HepG2 (cell line): Measurements from ENCODE around the gene CDH23. TPM values are rescaled to one million over a fixed set of nuclear protein-coding genes. Genes with fewer than 3 reads are reported as not detected.

Experiments
- ARID3A ChIP-seq: IDR thresholded peaks from 2 replicates; pipeline ENCODE4 v1.6.1; 2012; ENCODE audit warnings: low read depth, low read length, improper control_type of control experiment
- CCDC6 ChIP-seq: sonication (generic); formaldehyde crosslinking; IDR thresholded peaks from 2 replicates; pipeline ENCODE4 v1.8.1; 2022; ENCODE audit warnings: mild to moderate bottlenecking, missing genetic modification reagents, moderate library complexity
- EHMT2 ChIP-seq: fragments of 200-600 bp; sonication (generic); IDR thresholded peaks from 2 replicates; pipeline ENCODE4 v1.7.0; 2017; ENCODE audit warnings: antibody characterized with exemption, low read depth, low read length, borderline replicate concordance
- GFI1 ChIP-seq: sonication (generic); formaldehyde crosslinking; IDR thresholded peaks from 2 replicates; pipeline ENCODE4 v1.5.0; 2020; ENCODE audit warnings: missing genetic modification reagents, mild to moderate bottlenecking, borderline replicate concordance
- HMGXB3 ChIP-seq: sonication (generic); formaldehyde crosslinking; IDR thresholded peaks from 2 replicates; pipeline ENCODE4 v1.4.0; 2020; ENCODE audit warnings: missing genetic modification reagents, borderline replicate concordance
- HMGXB4 ChIP-seq, 2 experiments: sonication (generic) in 1 of 2; formaldehyde crosslinking in 1 of 2; IDR thresholded peaks; 2 replicates each; pipeline versions ENCODE4 v1.4.0 to v1.6.1; 2018 to 2020; ENCODE audit warnings: missing genetic modification reagents in 2 of 2, borderline replicate concordance in 1 of 2, low read depth in 1 of 2, mild to moderate bottlenecking in 1 of 2, missing biosample characterization in 1 of 2
- MBD4 ChIP-seq: IDR thresholded peaks from 2 replicates; pipeline ENCODE4 v1.6.1; 2012; ENCODE audit warnings: low read length, inconsistent platforms, borderline replicate concordance
- ZFYVE20 ChIP-seq: sonication (generic); formaldehyde crosslinking; IDR thresholded peaks from 2 replicates; pipeline ENCODE4 v1.8.0; 2023; ENCODE audit warnings: low read depth, mild to moderate bottlenecking, moderate library complexity, missing genetic modification reagents, borderline replicate concordance
- ZNF333 ChIP-seq: sonication (generic); formaldehyde crosslinking; IDR thresholded peaks from 2 replicates; pipeline ENCODE4 v1.4.0; 2020; ENCODE audit warnings: mild to moderate bottlenecking, missing genetic modification reagents, borderline replicate concordance
- ZNF891 ChIP-seq: sonication (generic); formaldehyde crosslinking; IDR thresholded peaks from 2 replicates; pipeline ENCODE4 v1.5.0; 2020; ENCODE audit warnings: mild to moderate bottlenecking, missing genetic modification reagents
- ZZZ3 ChIP-seq: sonication (generic); formaldehyde crosslinking; IDR thresholded peaks from 2 replicates; pipeline ENCODE4 v1.4.0; 2020; ENCODE audit warnings: missing genetic modification reagents, mild to moderate bottlenecking, borderline replicate concordance
- polyA plus RNA-seq, 8 experiments: library from polyadenylated mRNA; depleted of rRNA in 3 of 8; stranded (reverse) in 7 of 8; unstranded in 1 of 8; fragments of >200 nt; fragmentation: Illumina TruSeq in 4 of 8; extraction: Trizol in 4 of 8; gene quantifications; 2 replicates each; pipeline versions ENCODE4 v1.2.1 to v1.2.3, GENCODE V29; 2011 to 2016; ENCODE audit warnings: low read depth in 4 of 8, missing spikeins in 1 of 8, mixed read lengths in 1 of 8; ENCODE audit not compliant: insufficient read depth in 1 of 8
- total RNA-seq, 5 experiments: library from RNA; depleted of rRNA; stranded (reverse); fragments of >200 nt; fragmentation: Illumina TruSeq; extraction: Trizol; gene quantifications; 2 replicates each; pipeline ENCODE4 v1.2.3, GENCODE V29; 2016; ENCODE audit warnings: low read depth in 1 of 5

Gene CDH23
- total and polyA plus RNA-seq, 2 of the 13 experiments (the other 11 are each of a cell fraction or from before 2014, with no cell fraction given) = 0.13 TPM; not detected in 1

GRCh38 chr10:71770789-71771188 lies 374.1 kb downstream of the CDH23 start (continued):
- TF ChIP-seq HMGXB3 (CRISPR knock-in tag) (no peak), ZNF891 (CRISPR knock-in tag) (no peak), EHMT2 (no peak), GFI1 (CRISPR knock-in tag) (no peak), HMGXB4 (CRISPR knock-in tag; IDR thresholded peaks at IDR 0.05; ENCODE audit: borderline replicate concordance in 1 of 2, low read depth in 1 of 2) (no peak), MBD4 (no peak), ZFYVE20 (CRISPR knock-in tag) (no peak), ZZZ3 (CRISPR knock-in tag) (no peak), ARID3A (no peak), ZNF333 (CRISPR knock-in tag) (no peak), CCDC6 (CRISPR knock-in tag) (no peak)
